GM12873 (cell line): ENCODE data around the gene SLC19A2.

Source experiments
- CTCF ChIP-seq: IDR thresholded peaks from 2 replicates; pipeline ENCODE4 v1.5.1; 2012; ENCODE audit warnings: low read depth, mild to moderate bottlenecking, moderate library complexity, low read length, control low read depth; ENCODE audit not compliant: insufficient read depth; ENCODE audit errors: missing control alignments

The SLC19A2 gene

GRCh38 chr1:169452921-169453320 lies 32.8 kb downstream of the SLC19A2 start:
- no peak for TF ChIP-seq CTCF

- no peak for TF ChIP-seq CTCF
Measured at GRCh38 chr1:169451218-169451824, 34.4 kb downstream of the SLC19A2 start.

GRCh38 chr1:169443923-169444322 lies 41.8 kb downstream of the SLC19A2 start:
- no peak for TF ChIP-seq CTCF

GRCh38 chr1:169427081-169427641 lies 58.6 kb downstream of the SLC19A2 start, which contains the start of gene CCDC181:
TSS of gene CCDC181 (minus strand) at chr1:169427474. CDS start at chr1:169424927, 2,547 bp downstream.
- no peak for TF ChIP-seq CTCF

- TF ChIP-seq CTCF: no peak
Measured at GRCh38 chr1:169426174-169426705, 59.5 kb downstream of the SLC19A2 start.

GRCh38 chr1:169421309-169421708 lies 64.4 kb downstream of the SLC19A2 start:
- TF ChIP-seq CTCF: no peak

GRCh38 chr1:169414952-169415351 lies 70.8 kb downstream of the SLC19A2 start:
- TF ChIP-seq CTCF: no peak
